Body of pancreas (tissue), 4 donors: Measurements from ENCODE around the gene CHRND. TPM values are rescaled to one million over a fixed set of nuclear protein-coding genes. Genes with fewer than 3 reads are reported as not detected.

ENCODE experiments used
- ATAC-seq: fragments of 150-250 bp; one replicate; pipeline ENCODE4 v1.9.1; 2016
- DNase-seq, 4 donors: peaks; one replicate each; pipeline ENCODE4 v3.0.0-alpha.2; 2019
- H3K27ac ChIP-seq, 4 donors: fragments of 200-600 bp; sonication (generic); 1 replicate in 3 of 4; 2 replicates in 1 of 4; pipeline versions ENCODE4 v1.5.1 to v1.6.1; 2016 to 2019; ENCODE audit warnings: mild to moderate bottlenecking in 1 of 4, mixed read lengths in 1 of 4, moderate library complexity in 1 of 4
- H3K27me3 ChIP-seq, 2 donors: fragments of 200-600 bp; sonication (generic); one replicate each; pipeline ENCODE4 v1.6.0; 2016; ENCODE audit warnings: mild to moderate bottlenecking in 1 of 2
- H3K36me3 ChIP-seq, 2 donors: fragments of 200-600 bp; sonication (generic); replicated peaks in 1 of 2; 2 replicates each; pipeline ENCODE4 v1.5.1; 2016; ENCODE audit warnings: low read depth in 2 of 2; ENCODE audit not compliant: insufficient read depth in 1 of 2
- H3K4me1 ChIP-seq: fragments of 200-600 bp; sonication (generic); one replicate; pipeline ENCODE4 v1.6.0; 2016
- H3K4me3 ChIP-seq, 2 donors: fragments of 200-600 bp; sonication (generic); 1 replicate in 1 of 2; 2 replicates in 1 of 2; pipeline ENCODE4 v1.5.1; 2016 to 2019
- H3K9me3 ChIP-seq, 3 donors: fragments of 200-600 bp; sonication (generic); 1 replicate in 2 of 3; 2 replicates in 1 of 3; pipeline ENCODE4 v1.5.1; 2016
- CTCF ChIP-seq, 7 experiments: fragments of 450-650 bp in 4 of 7; fragments of 200-600 bp in 3 of 7; sonication (generic) in 3 of 7; IDR thresholded peaks; one replicate each; pipeline ENCODE4 v1.5.1; 2016 to 2019; ENCODE audit warnings: antibody characterized with exemption in 7 of 7
- POLR2A ChIP-seq, 3 donors: fragments of 450-650 bp; IDR thresholded peaks; one replicate each; pipeline ENCODE4 v1.6.1; 2016; ENCODE audit warnings: antibody characterized with exemption in 3 of 3, mild to moderate bottlenecking in 2 of 3
- WGBS, 2 donors: methylation state at CpG; one replicate each; pipeline ENCODE4 v1.1.5; 2017; 5-methylcytosine and 5-hydroxymethylcytosine counted together
- intact Hi-C: fragments of 100-400 bp; cut with DNase I; formaldehyde crosslinking; loops from one replicate; pipeline ENCODE4 v1.15.1; 2023
- total RNA-seq, 2 donors: library from RNA; depleted of rRNA; stranded (reverse); fragments of >200 nt; gene quantifications; one replicate each; pipeline ENCODE4 v1.1.0, GENCODE V29; 2016

Gene CHRND
- total RNA-seq, 2 donors from 2014 or later = not detected

DNA sequence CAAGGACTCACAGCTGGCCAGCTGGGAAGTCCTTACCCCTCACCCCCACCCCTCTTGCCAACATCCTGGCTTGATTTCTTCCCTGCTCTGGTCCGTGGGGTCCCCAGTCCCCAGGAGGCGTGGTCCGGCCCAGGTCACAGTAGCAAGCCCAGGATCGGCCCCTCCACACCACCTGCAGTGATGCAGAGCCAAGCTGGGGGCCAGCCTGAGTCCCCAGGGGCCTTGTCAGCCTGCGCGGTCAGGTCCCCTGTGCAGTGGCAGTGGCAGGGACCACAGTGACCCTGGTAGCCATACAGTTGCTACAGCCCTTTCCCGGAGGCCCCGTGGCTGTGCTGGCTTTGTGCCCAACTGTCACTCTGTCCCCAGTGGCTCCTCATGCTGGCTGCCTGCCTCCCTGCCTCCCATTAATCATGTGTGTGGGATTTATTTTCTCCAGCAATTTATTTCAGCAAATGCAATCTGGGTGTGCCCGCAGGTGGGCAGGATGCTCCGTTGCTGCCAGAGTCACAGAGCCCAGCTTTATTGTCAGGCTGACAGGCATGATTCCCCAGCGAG lies 14.5 kb upstream of the CHRND start:
- Histone ChIP-seq H3K27me3 (no peaks in the 10 kb centered on the region), H3K4me1 (no peaks in the 10 kb centered on the region), H3K36me3 (no peaks in the 10 kb centered on the region), H3K4me3 (no peak overlapping the region), H3K9me3 (no peaks in the 10 kb centered on the region), H3K27ac (no peak overlapping the region)
- TF ChIP-seq CTCF (IDR thresholded peaks at IDR 0.05) = no peak
- WGBS, 2 donors = 26 to 41% methylated on average over 6 to 11 of the region's 11 CpGs
- intact Hi-C loops = no loop called here
- DNase-seq = peak in 3 of 4 donors; percentile 39 to 52 (median 48)
- no peak for ATAC-seq

DNA sequence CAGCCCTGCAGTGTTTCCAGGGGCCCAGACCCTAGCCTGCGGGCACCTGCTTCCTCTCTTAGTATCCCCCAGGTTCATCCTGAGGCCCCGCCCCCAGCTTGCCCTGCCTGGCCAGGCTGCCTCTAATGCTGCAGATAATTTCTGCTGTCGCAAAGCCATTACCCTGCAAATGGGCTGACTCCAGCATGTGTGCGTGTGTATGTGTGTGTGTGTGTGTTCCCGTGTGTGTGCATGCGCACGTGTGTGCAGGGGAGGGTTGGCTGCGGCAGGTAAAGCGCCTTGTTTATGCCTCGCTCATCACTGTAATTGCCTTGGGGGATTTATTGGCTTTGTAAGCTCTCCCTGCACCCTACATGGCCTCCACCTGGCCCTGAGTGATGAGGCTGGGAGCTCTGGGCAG lies 13.4 kb upstream of the CHRND start:
- intact Hi-C loops = no loop called here
- DNase-seq (no peak), ATAC-seq (no peak)
- H3K27me3 ChIP-seq = no peaks in the 10 kb centered on the region
- no peak overlapping the region for H3K4me3 ChIP-seq
- no peaks in the 10 kb centered on the region for H3K9me3 ChIP-seq
- no peak overlapping the region for H3K27ac ChIP-seq
- no peak for TF ChIP-seq POLR2A (IDR thresholded peaks at IDR 0.05)
- no peak for TF ChIP-seq CTCF (IDR thresholded peaks at IDR 0.05)
- WGBS, 2 donors = 74 to 88% methylated on average over 4 to 10 of the region's 10 CpGs
- H3K4me1 ChIP-seq = no peaks in the 10 kb centered on the region
- no peaks in the 10 kb centered on the region for H3K36me3 ChIP-seq

GRCh38 chr2:232513353-232513752 lies 12.6 kb upstream of the CHRND start:
- 57 to 63% methylated on average over 5 of the region's 5 CpGs for WGBS, 2 donors
- Histone ChIP-seq H3K36me3 (no peaks in the 10 kb centered on the region), H3K9me3 (no peaks in the 10 kb centered on the region), H3K27me3 (no peaks in the 10 kb centered on the region), H3K27ac (no peak overlapping the region), H3K4me3 (no peak overlapping the region), H3K4me1 (no peaks in the 10 kb centered on the region)
- ATAC-seq (no peak), DNase-seq (no peak)
- intact Hi-C loops = no loop called here
- TF ChIP-seq POLR2A (IDR thresholded peaks at IDR 0.05) = no peak
- no peak for TF ChIP-seq CTCF (IDR thresholded peaks at IDR 0.05)

DNA sequence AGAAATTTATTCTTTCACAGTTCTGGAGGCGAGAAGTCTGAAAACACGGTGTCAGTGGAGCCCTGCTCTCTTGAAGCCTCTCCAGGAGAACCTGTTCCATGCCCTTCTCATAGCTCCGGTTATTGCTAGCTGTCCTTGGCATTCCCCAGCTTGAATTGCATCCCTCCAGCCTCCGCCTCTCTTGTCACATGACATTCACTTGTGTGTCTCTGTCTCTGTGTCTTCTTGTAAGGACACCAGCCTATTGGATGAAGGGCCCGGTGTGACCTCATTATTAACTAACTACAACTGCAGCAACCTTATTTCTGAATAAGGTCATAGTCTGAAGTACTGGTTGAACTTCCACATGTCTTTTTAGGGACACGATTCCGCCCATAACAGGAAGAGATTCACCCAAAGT lies 10.3 kb upstream of the CHRND start:
- H3K27ac ChIP-seq = no peak overlapping the region
- no peaks in the 10 kb centered on the region for H3K36me3 ChIP-seq
- no peaks in the 10 kb centered on the region for H3K9me3 ChIP-seq
- ATAC-seq (no peak), DNase-seq (no peak)
- intact Hi-C loops = no loop called here
- no peaks in the 10 kb centered on the region for H3K27me3 ChIP-seq
- H3K4me1 ChIP-seq = no peaks in the 10 kb centered on the region
- WGBS, 2 donors = 81 to 89% methylated on average over 7 of the region's 7 CpGs
- TF ChIP-seq POLR2A (IDR thresholded peaks at IDR 0.05) = no peak
- TF ChIP-seq CTCF (IDR thresholded peaks at IDR 0.05) = no peak
- no peak overlapping the region for H3K4me3 ChIP-seq

DNA sequence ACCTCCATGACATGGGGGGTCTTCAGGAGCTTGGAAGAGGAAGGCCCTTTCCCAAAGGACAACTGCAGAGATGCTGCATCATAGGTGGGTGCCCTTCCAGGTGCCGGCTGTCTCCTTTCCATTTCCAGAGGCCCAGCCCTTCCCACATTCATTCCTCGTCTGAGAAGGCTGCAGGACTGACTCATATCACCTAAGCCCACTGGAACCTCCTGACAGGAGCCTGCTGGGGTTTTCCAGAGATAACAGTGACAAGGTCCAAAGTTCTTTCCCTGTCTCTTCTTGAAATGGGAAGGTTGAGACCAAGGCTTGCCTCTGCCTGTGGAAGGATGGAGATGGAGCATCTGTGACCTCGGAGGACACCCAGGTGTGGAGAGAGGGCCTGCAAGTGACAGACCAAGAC lies 9.4 kb upstream of the CHRND start:
- TF ChIP-seq CTCF (IDR thresholded peaks at IDR 0.05) = no peak
- no peak for TF ChIP-seq POLR2A (IDR thresholded peaks at IDR 0.05)
- intact Hi-C loops = no loop called here
- WGBS, 2 donors = 79 to 87% methylated on average over 3 of the region's 3 CpGs
- Histone ChIP-seq H3K9me3 (no peaks in the 10 kb centered on the region), H3K4me1 (no peaks in the 10 kb centered on the region), H3K27me3 (peaks cover 0 to under 1% of the 10 kb centered on the region in 2 donors), H3K27ac (no peak overlapping the region), H3K36me3 (no peaks in the 10 kb centered on the region), H3K4me3 (no peak overlapping the region)
- no peak for ATAC-seq
- DNase-seq = no peak
